ENCODE measurements around the gene RPS3. TPM values are rescaled to one million over a fixed set of nuclear protein-coding genes. Genes with fewer than 3 reads are reported as not detected.

The RPS3 gene
- total and polyA plus RNA-seq, 2 donors (not counting 3 experiments of a cell fraction or from before 2014, with no cell fraction given) = 2,973 to 3,734 TPM

DNA sequence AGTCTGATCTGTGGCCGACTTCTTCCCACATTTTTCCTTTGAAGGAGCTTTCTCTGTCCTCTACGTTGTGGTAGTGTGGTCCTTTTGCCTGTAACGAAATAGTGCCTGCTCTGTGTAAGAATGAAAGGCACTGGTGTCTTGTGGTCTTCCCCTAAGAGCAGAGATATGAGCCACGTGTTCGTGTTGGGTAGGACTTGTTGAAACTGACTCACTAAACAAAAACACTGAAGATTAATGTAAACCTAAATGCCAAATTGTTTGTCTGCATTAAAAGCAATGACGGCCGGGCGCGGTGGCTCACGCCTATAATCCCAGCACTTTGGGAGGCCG is 10.1 kb upstream of the RPS3 start:
- Histone ChIP-seq H3K4me1 (ENCODE audit: control insufficient read depth, extremely low read depth, insufficient read depth, low read length) (peaks cover 17% of the 10 kb centered on the region), H3K9ac (replicated peaks; ENCODE audit: extremely low read depth, insufficient read depth, low read length) (no peak overlapping the region), H3K4me2 (ENCODE audit: insufficient read depth, low read length) (no peak overlapping the region), H3K9me1 (replicated peaks; ENCODE audit: control insufficient read depth, extremely low read depth, insufficient read depth, low read length) (no peaks in the 10 kb centered on the region), H3K36me3 (ENCODE audit: control insufficient read depth in 2 of 2, extremely low read depth in 1 of 2, insufficient read depth in 2 of 2, low read length in 2 of 2) (no peaks in the 10 kb centered on the region), H3K27ac (ENCODE audit: insufficient read depth, low read depth, low read length) (no peak overlapping the region), H3K4me3 (replicated peaks in 1 of 3; ENCODE audit: insufficient read depth in 1 of 3, low read depth in 1 of 3, low read length in 3 of 3) (no peak overlapping the region), H3K9me3 (replicated peaks; ENCODE audit: control insufficient read depth, insufficient read depth, low read length) (no peaks in the 10 kb centered on the region), H2AFZ (ENCODE audit: low read depth, low read length) (peak overlapping the region; percentile 28), H4K20me1 (replicated peaks; ENCODE audit: control insufficient read depth, extremely low read depth, insufficient read depth, low read length) (no peaks in the 10 kb centered on the region), H3K27me3 (ENCODE audit: control insufficient read depth in 2 of 2, insufficient read depth in 2 of 2, low read length in 2 of 2) (no peaks in the 10 kb centered on the region), H3K79me2 (ENCODE audit: control insufficient read depth, insufficient read depth, low read length) (no peaks in the 10 kb centered on the region)
- dilution Hi-C loops (cut with MboI; ENCODE audit: extremely low pct_ligation_motif_present, low sequenced_read_pairs) = no loop called here
- intact Hi-C loops (cut with micrococcal nuclease) = loop anchor here (5.0 kb wide), 1 partner anchor 38 kb away; no protein-coding TSS in a partner anchor
- no TSS peak for BruUV-seq (replicated peaks)
- DNase-seq (ENCODE audit: low read depth, low spot score) (no peak), FAIRE-seq (no peak)
- ChIA-PET POLR2A (no interaction called here), CTCF (interaction anchor here (0.8 to 10.6 kb wide), 17 partner anchors 10 to 414 kb away, joined by 3 to 166 read pairs (median 7); partner anchors contain the start of genes GDPD5 and RPS3)
- TF ChIP-seq EZH2 (IDR thresholded peaks at IDR 0.05; ENCODE audit: borderline replicate concordance, low read depth, low read length, severe bottlenecking) = no peak
- TF ChIP-seq, protein P1, sequence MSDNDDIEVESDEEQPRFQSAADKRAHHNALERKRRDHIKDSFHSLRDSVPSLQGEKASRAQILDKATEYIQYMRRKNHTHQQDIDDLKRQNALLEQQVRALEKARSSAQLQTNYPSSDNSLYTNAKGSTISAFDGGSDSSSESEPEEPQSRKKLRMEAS (IDR thresholded peaks at IDR 0.05; ENCODE audit: insufficient read depth, insufficient read length) = no peak

GRCh38 chr11:75389925-75390324 is 9.4 kb upstream of the RPS3 start:
- FAIRE-seq (no peak), DNase-seq (ENCODE audit: low read depth, low spot score) (no peak)
- TF ChIP-seq POLR2A (IDR thresholded peaks at IDR 0.05; ENCODE audit: low read depth, low read length) = no peak
- no peak for TF ChIP-seq JUN (IDR thresholded peaks at IDR 0.05; ENCODE audit: borderline replicate concordance, insufficient read depth, insufficient read length, low read depth)
- no peak for TF ChIP-seq GATA2 (IDR thresholded peaks at IDR 0.05; ENCODE audit: insufficient read depth, insufficient read length, low read depth, low read length)
- TF ChIP-seq MYC (IDR thresholded peaks at IDR 0.05; ENCODE audit: low read depth, low read length) = no peak
- TF ChIP-seq POLR2AphosphoS5 (IDR thresholded peaks at IDR 0.05; ENCODE audit: insufficient read depth, low read depth, low read length) = no peak
- TF ChIP-seq, protein P1 (IDR thresholded peaks at IDR 0.05; ENCODE audit: insufficient read depth, insufficient read length) = no peak
- TF ChIP-seq EZH2 (IDR thresholded peaks at IDR 0.05; ENCODE audit: borderline replicate concordance, low read depth, low read length, severe bottlenecking) = no peak
- TF ChIP-seq FOS (IDR thresholded peaks at IDR 0.05; ENCODE audit: borderline replicate concordance, insufficient read depth, low read length) = no peak
- TF ChIP-seq CTCF (IDR thresholded peaks at IDR 0.05; ENCODE audit: extremely low read depth in 1 of 2, insufficient read depth in 1 of 2, low read depth in 1 of 2, low read length in 2 of 2) = no peak
- Histone ChIP-seq H3K4me2 (ENCODE audit: insufficient read depth, low read length) (no peak overlapping the region), H3K4me1 (ENCODE audit: control insufficient read depth, extremely low read depth, insufficient read depth, low read length) (peaks cover 17% of the 10 kb centered on the region), H3K36me3 (ENCODE audit: control insufficient read depth in 2 of 2, extremely low read depth in 1 of 2, insufficient read depth in 2 of 2, low read length in 2 of 2) (no peaks in the 10 kb centered on the region), H3K79me2 (ENCODE audit: control insufficient read depth, insufficient read depth, low read length) (no peaks in the 10 kb centered on the region), H3K9ac (replicated peaks; ENCODE audit: extremely low read depth, insufficient read depth, low read length) (no peak overlapping the region), H3K4me3 (replicated peaks in 1 of 3; ENCODE audit: insufficient read depth in 1 of 3, low read depth in 1 of 3, low read length in 3 of 3) (no peak overlapping the region), H3K27ac (ENCODE audit: insufficient read depth, low read depth, low read length) (no peak overlapping the region), H4K20me1 (replicated peaks; ENCODE audit: control insufficient read depth, extremely low read depth, insufficient read depth, low read length) (no peaks in the 10 kb centered on the region), H2AFZ (ENCODE audit: low read depth, low read length) (no peak overlapping the region), H3K9me1 (replicated peaks; ENCODE audit: control insufficient read depth, extremely low read depth, insufficient read depth, low read length) (no peaks in the 10 kb centered on the region), H3K9me3 (replicated peaks; ENCODE audit: control insufficient read depth, insufficient read depth, low read length) (no peaks in the 10 kb centered on the region), H3K27me3 (ENCODE audit: control insufficient read depth in 2 of 2, insufficient read depth in 2 of 2, low read length in 2 of 2) (no peaks in the 10 kb centered on the region)
- no TSS peak for BruUV-seq (replicated peaks)
- ChIA-PET POLR2A (no interaction called here), CTCF (interaction anchor here (1.6 to 10.6 kb wide), 9 partner anchors 9 to 144 kb away, joined by 6 to 166 read pairs (median 22); partner anchors contain the start of gene RPS3)
- dilution Hi-C loops (cut with MboI; ENCODE audit: extremely low pct_ligation_motif_present, low sequenced_read_pairs) = no loop called here
- intact Hi-C loops (cut with micrococcal nuclease) = loop anchor here (5.0 kb wide), 1 partner anchor 37 kb away; no protein-coding TSS in a partner anchor

All from endothelial cell of umbilical vein (primary cell).